Lower leg skin (tissue), 4 donors: ENCODE measurements around the gene AK5. TPM values are rescaled to one million over a fixed set of nuclear protein-coding genes. Genes with fewer than 3 reads are reported as not detected.

Experiments
- DNase-seq, 2 donors: peaks; one replicate each; pipeline ENCODE4 v3.0.0-alpha.2; 2019; ENCODE audit warnings: low spot score in 2 of 2
- H3K4me3 ChIP-seq: fragments of 200-600 bp; sonication (generic); 2 replicates; pipeline ENCODE4 v1.5.1; 2017; ENCODE audit warnings: mild to moderate bottlenecking, low read depth; ENCODE audit not compliant: poor library complexity, severe bottlenecking
- CTCF ChIP-seq, 3 donors: fragments of 450-650 bp; IDR thresholded peaks; one replicate each; pipeline ENCODE4 v1.5.1; 2016; ENCODE audit warnings: antibody characterized with exemption in 3 of 3, mild to moderate bottlenecking in 3 of 3, moderate library complexity in 2 of 3
- POLR2A ChIP-seq, 2 donors: fragments of 450-650 bp; IDR thresholded peaks; one replicate each; pipeline ENCODE4 v1.6.1; 2016 to 2017; ENCODE audit warnings: antibody characterized with exemption in 2 of 2, mild to moderate bottlenecking in 1 of 2, moderate library complexity in 1 of 2
- WGBS, 2 donors: methylation state at CpG; one replicate each; pipeline ENCODE4 v1.1.5; 2018; 5-methylcytosine and 5-hydroxymethylcytosine counted together
- intact Hi-C: fragments of 100-400 bp; cut with DNase I; formaldehyde crosslinking; loops from one replicate; pipeline ENCODE4 v1.15.0; 2023; ENCODE audit warnings: low total_unique reads
- total RNA-seq, 4 donors: library from RNA; depleted of rRNA; stranded (reverse); fragments of >200 nt; gene quantifications; one replicate each; pipeline ENCODE4 v1.1.0, GENCODE V29; 2016

Gene AK5
- total RNA-seq, 4 donors from 2014 or later, result 0.08 to 2.6 (median 1.7) TPM

GRCh38 chr1:77589231-77589630, 307.4 kb downstream of the AK5 start:
- no peak for DNase-seq
- H3K4me3 ChIP-seq, result no peak overlapping the region
- intact Hi-C loops, result no loop called here
- TF ChIP-seq POLR2A (IDR thresholded peaks at IDR 0.05) (no peak), CTCF (IDR thresholded peaks at IDR 0.05) (no peak)
- 93 to 97% methylated on average over 5 of the region's 5 CpGs for WGBS, 2 donors

- WGBS, 2 donors, result 87 to 98% methylated on average over 1 of the region's 1 CpG
These were observed 308.8 kb downstream of the AK5 start for GRCh38 chr1:77590651-77591050.

GRCh38 chr1:77592906-77593305, 311.1 kb downstream of the AK5 start:
- 90 to 93% methylated on average over 2 of the region's 2 CpGs for WGBS, 2 donors
- intact Hi-C loops, result no loop called here
- DNase-seq, result no peak
- TF ChIP-seq POLR2A (IDR thresholded peaks at IDR 0.05) (no peak), CTCF (IDR thresholded peaks at IDR 0.05) (no peak)
- no peak overlapping the region for H3K4me3 ChIP-seq

More at GRCh38 chr1:77590651-77591050, 308.8 kb downstream of the AK5 start:
- TF ChIP-seq CTCF (IDR thresholded peaks at IDR 0.05) (no peak), POLR2A (IDR thresholded peaks at IDR 0.05) (no peak)
- H3K4me3 ChIP-seq, result no peak overlapping the region
- intact Hi-C loops, result no loop called here
- DNase-seq, result no peak

GRCh38 chr1:77594366-77595112, 312.7 kb downstream of the AK5 start:
- DNase-seq, result no peak
- TF ChIP-seq CTCF (IDR thresholded peaks at IDR 0.05), result no peak
- no peak for TF ChIP-seq POLR2A (IDR thresholded peaks at IDR 0.05)
- intact Hi-C loops, result no loop called here
- WGBS, 2 donors, result 80 to 92% methylated on average over 1 of the region's 1 CpG
- H3K4me3 ChIP-seq, result no peak overlapping the region

GRCh38 chr1:77597310-77597709, 315.5 kb downstream of the AK5 start:
- TF ChIP-seq CTCF (IDR thresholded peaks at IDR 0.05) (no peak), POLR2A (IDR thresholded peaks at IDR 0.05) (no peak)
- no peak for DNase-seq
- intact Hi-C loops, result no loop called here
- WGBS, 2 donors, result 100% methylated on average over 1 of the region's 1 CpG
- H3K4me3 ChIP-seq, result no peak overlapping the region
